Upper lobe of left lung (tissue), 4 donors: ENCODE data around the gene SYNPO2.

Experiments
- CTCF ChIP-seq, 6 experiments: fragments of 450-650 bp in 4 of 6; fragments of 200-600 bp in 2 of 6; sonication (generic) in 2 of 6; IDR thresholded peaks; one replicate each; pipeline ENCODE4 v1.5.1; 2016 to 2019; ENCODE audit warnings: antibody characterized with exemption in 6 of 6
- EP300 ChIP-seq, 4 donors: sonication (generic); formaldehyde crosslinking; IDR thresholded peaks; one replicate each; pipeline ENCODE4 v1.5.1; 2017; ENCODE audit warnings: antibody characterized with exemption in 4 of 4, control low read depth in 2 of 4
- POLR2A ChIP-seq, 4 donors: fragments of 450-650 bp; IDR thresholded peaks; one replicate each; pipeline ENCODE4 v1.5.1; 2016 to 2017; ENCODE audit warnings: antibody characterized with exemption in 4 of 4, mild to moderate bottlenecking in 2 of 4
- POLR2AphosphoS5 ChIP-seq, 2 donors: sonication (generic); formaldehyde crosslinking; IDR thresholded peaks; one replicate each; pipeline ENCODE4 v1.5.1; 2017; ENCODE audit warnings: antibody characterized with exemption in 2 of 2

- TF ChIP-seq CTCF (IDR thresholded peaks at IDR 0.05) (no peak), POLR2A (IDR thresholded peaks at IDR 0.05) (no peak), EP300 (IDR thresholded peaks at IDR 0.05) (no peak), POLR2AphosphoS5 (IDR thresholded peaks at IDR 0.05) (no peak)
These were observed 80.2 kb downstream of the SYNPO2 start for GRCh38 chr4:118968813-118969212.
